Dermis blood vessel endothelial cell (primary cell): ENCODE data around the gene CYTIP. TPM values are rescaled to one million over a fixed set of nuclear protein-coding genes. Genes with fewer than 3 reads are reported as not detected.

ENCODE experiments used
- DNase-seq: peaks from one replicate; pipeline ENCODE4 v3.0.0; 2010
- total RNA-seq: library from RNA; depleted of rRNA; stranded (reverse); fragments of >200 nt; gene quantifications from 2 replicates; pipeline ENCODE4 v1.2.3, GENCODE V29; 2014

Gene CYTIP
- total RNA-seq, 1 donor from 2014 or later, result not detected

- DNase-seq, result no peak
These were observed 17.0 kb upstream of the CYTIP start for GRCh38 chr2:157460897-157461296.

- no peak for DNase-seq
These were observed 16.5 kb upstream of the CYTIP start for GRCh38 chr2:157460384-157460837.

GRCh38 chr2:157459486-157459885 lies 15.6 kb upstream of the CYTIP start:
- DNase-seq, result no peak

GRCh38 chr2:157447741-157448140 lies 3.9 kb upstream of the CYTIP start:
- DNase-seq, result no peak

- no peak for DNase-seq
These were observed 3.1 kb upstream of the CYTIP start for GRCh38 chr2:157447031-157447430.

- no peak for DNase-seq
These were observed 752 bp upstream of the CYTIP start for GRCh38 chr2:157444641-157445040.

GRCh38 chr2:157443090-157443489 lies 799 bp downstream of the CYTIP start:
- no peak for DNase-seq

- no peak for DNase-seq
These were observed 1.3 kb downstream of the CYTIP start for GRCh38 chr2:157442636-157443035.

GRCh38 chr2:157442191-157442590 lies 1.7 kb downstream of the CYTIP start:
- DNase-seq, result no peak

- no peak for DNase-seq
These were observed 2.8 kb downstream of the CYTIP start for GRCh38 chr2:157441072-157441454.

GRCh38 chr2:157440404-157441071 lies 3.4 kb downstream of the CYTIP start:
- no peak for DNase-seq

- no peak for DNase-seq
These were observed 4.1 kb downstream of the CYTIP start for GRCh38 chr2:157439824-157440186.

- no peak for DNase-seq
These were observed 4.7 kb downstream of the CYTIP start for GRCh38 chr2:157438863-157439823.

GRCh38 chr2:157433394-157433793 lies 10.5 kb downstream of the CYTIP start:
- no peak for DNase-seq

GRCh38 chr2:157432475-157433106 lies 11.3 kb downstream of the CYTIP start:
- no peak for DNase-seq

- no peak for DNase-seq
These were observed 12.7 kb downstream of the CYTIP start for GRCh38 chr2:157431176-157431575.

GRCh38 chr2:157428500-157429175 lies 15.3 kb downstream of the CYTIP start:
- DNase-seq, result no peak

- DNase-seq, result no peak
These were observed 16.0 kb downstream of the CYTIP start for GRCh38 chr2:157427922-157428303.

GRCh38 chr2:157427003-157427921 lies 16.6 kb downstream of the CYTIP start:
- DNase-seq, result no peak

GRCh38 chr2:157426477-157426994 lies 17.4 kb downstream of the CYTIP start:
- DNase-seq, result no peak

- no peak for DNase-seq
These were observed 19.5 kb downstream of the CYTIP start for GRCh38 chr2:157424374-157424773.
